Endothelial cell of umbilical vein (primary cell): ENCODE data around the gene RAB10. TPM values are rescaled to one million over a fixed set of nuclear protein-coding genes. Genes with fewer than 3 reads are reported as not detected.

Experiments
- BruUV-seq: library from RNA; stranded (reverse); fragments of 400-500 nt; replicated peaks from 2 replicates; lab custom pipeline; 2021; lab: Mats Ljungman, UMichigan
- CTCF ChIA-PET: fragments of 300-600, 350-600 bp; sonication (Branson Sonifier 250); formaldehyde crosslinking; loops from one replicate; lab custom pipeline; 2021; ENCODE audit warnings: antibody characterized with exemption, inconsistent platforms; lab: Charles Lee
- POLR2A ChIA-PET: fragments of 300-600, 350-600 bp; sonication (Branson Sonifier 250); formaldehyde crosslinking; loops from one replicate; lab custom pipeline; 2021; ENCODE audit warnings: antibody characterized with exemption, inconsistent platforms; lab: Charles Lee
- DNase-seq: peaks from one replicate; pipeline ENCODE4 v3.0.0-alpha.2; 2011; ENCODE audit warnings: low read depth, low spot score
- FAIRE-seq: peaks from 2 replicates; lab custom pipeline; 2011; peaks lifted over from hg19 to GRCh38; lab: Jason Lieb, UNC
- H2AFZ ChIP-seq: 2 replicates; pipeline ENCODE4 v1.6.0; 2012; ENCODE audit warnings: low read depth, low read length, control low read depth, inconsistent platforms
- H3K27ac ChIP-seq: 2 replicates; pipeline ENCODE4 v1.5.1; 2011; ENCODE audit warnings: low read depth, mild to moderate bottlenecking, control low read depth, low read length, moderate library complexity; ENCODE audit not compliant: insufficient read depth
- H3K27me3 ChIP-seq, 2 experiments: 2 replicates each; pipeline versions ENCODE4 v1.6.0 to v1.6.1; 2011; ENCODE audit warnings: low read length in 2 of 2, mixed read lengths in 1 of 2; ENCODE audit not compliant: control insufficient read depth in 2 of 2, insufficient read depth in 2 of 2
- H3K36me3 ChIP-seq, 2 experiments: 2 replicates in 1 of 2; 3 replicates in 1 of 2; pipeline ENCODE4 v1.5.1; 2011; ENCODE audit warnings: low read length in 2 of 2, mild to moderate bottlenecking in 1 of 2, moderate library complexity in 1 of 2; ENCODE audit not compliant: control insufficient read depth in 2 of 2, insufficient read depth in 2 of 2; ENCODE audit errors: extremely low read depth in 1 of 2
- H3K4me1 ChIP-seq: 3 replicates; pipeline ENCODE4 v1.5.1; 2011; ENCODE audit warnings: mild to moderate bottlenecking, low read length; ENCODE audit not compliant: control insufficient read depth, insufficient read depth; ENCODE audit errors: extremely low read depth
- H3K4me2 ChIP-seq: 2 replicates; pipeline ENCODE4 v1.6.1; 2011; ENCODE audit warnings: low read length, control low read depth, mixed read lengths; ENCODE audit not compliant: insufficient read depth
- H3K4me3 ChIP-seq, 3 experiments: fragments of 200-600 bp in 1 of 3; sonication (generic), shearing (Covaris generic) in 1 of 3; replicated peaks in 1 of 3; 2 replicates each; pipeline ENCODE4 v1.5.1; 2011 to 2016; ENCODE audit warnings: control low read depth in 3 of 3, low read length in 3 of 3, mild to moderate bottlenecking in 2 of 3, inconsistent platforms in 1 of 3, low read depth in 1 of 3, moderate library complexity in 1 of 3; ENCODE audit not compliant: insufficient read depth in 1 of 3
- H3K79me2 ChIP-seq: 2 replicates; pipeline ENCODE4 v1.6.0; 2012; ENCODE audit warnings: low read length, inconsistent platforms; ENCODE audit not compliant: control insufficient read depth, insufficient read depth
- H3K9ac ChIP-seq: replicated peaks from 2 replicates; pipeline ENCODE3; 2011; ENCODE audit warnings: low read length, control low read depth; ENCODE audit not compliant: insufficient read depth; ENCODE audit errors: extremely low read depth
- H3K9me1 ChIP-seq: replicated peaks from 3 replicates; pipeline ENCODE4 v1.6.0; 2011; ENCODE audit warnings: mild to moderate bottlenecking, low read length; ENCODE audit not compliant: control insufficient read depth, insufficient read depth; ENCODE audit errors: extremely low read depth
- H3K9me3 ChIP-seq: replicated peaks from 2 replicates; pipeline ENCODE4 v1.5.1; 2012; ENCODE audit warnings: low read length, inconsistent platforms; ENCODE audit not compliant: control insufficient read depth, insufficient read depth
- H4K20me1 ChIP-seq: replicated peaks from 2 replicates; pipeline ENCODE3; 2011; ENCODE audit warnings: mild to moderate bottlenecking, low read length; ENCODE audit not compliant: control insufficient read depth, insufficient read depth; ENCODE audit errors: extremely low read depth
- CTCF ChIP-seq, 2 donors: IDR thresholded peaks; 1 replicate in 1 of 2; 2 replicates in 1 of 2; pipeline ENCODE4 v1.5.1; 2011; ENCODE audit warnings: low read length in 2 of 2, mild to moderate bottlenecking in 2 of 2, moderate library complexity in 2 of 2, control low read depth in 1 of 2, inconsistent platforms in 1 of 2, low read depth in 1 of 2; ENCODE audit not compliant: insufficient read depth in 1 of 2; ENCODE audit errors: extremely low read depth in 1 of 2
- EZH2 ChIP-seq: IDR thresholded peaks from 2 replicates; pipeline ENCODE4 v1.6.1; 2012; ENCODE audit warnings: borderline replicate concordance, low read depth, mild to moderate bottlenecking, moderate library complexity, low read length, inconsistent platforms; ENCODE audit not compliant: severe bottlenecking
- FOS ChIP-seq: IDR thresholded peaks from 2 replicates; pipeline ENCODE4 v1.6.1; 2011; ENCODE audit warnings: mild to moderate bottlenecking, low read length, moderate library complexity, borderline replicate concordance; ENCODE audit not compliant: insufficient read depth
- GATA2 ChIP-seq: IDR thresholded peaks from 2 replicates; pipeline ENCODE4 v1.7.0; 2011; ENCODE audit warnings: low read depth, mild to moderate bottlenecking, moderate library complexity, mixed read lengths, low read length; ENCODE audit not compliant: insufficient read length, insufficient read depth
- JUN ChIP-seq: IDR thresholded peaks from 2 replicates; pipeline ENCODE4 v1.6.1; 2011; ENCODE audit warnings: borderline replicate concordance, low read depth; ENCODE audit not compliant: insufficient read length, insufficient read depth
- MAX ChIP-seq: IDR thresholded peaks from 2 replicates; pipeline ENCODE4 v1.6.1; 2011; ENCODE audit not compliant: insufficient read depth, insufficient read length
- MYC ChIP-seq: IDR thresholded peaks from one replicate; pipeline ENCODE4 v1.6.1; 2011; ENCODE audit warnings: mild to moderate bottlenecking, low read depth, low read length
- POLR2A ChIP-seq: IDR thresholded peaks from 2 replicates; pipeline ENCODE4 v1.6.1; 2012; ENCODE audit warnings: low read depth, mild to moderate bottlenecking, control low read depth, low read length
- POLR2AphosphoS5 ChIP-seq: IDR thresholded peaks from 2 replicates; pipeline ENCODE4 v1.6.1; 2012; ENCODE audit warnings: low read depth, mild to moderate bottlenecking, control low read depth, low read length, moderate library complexity; ENCODE audit not compliant: insufficient read depth
- dilution Hi-C: fragments of 300-500 bp; cut with MboI; formaldehyde crosslinking; loops from one replicate; pipeline ENCODE4 v1.15.0; 2019; ENCODE audit warnings: low sequenced_read_pairs; ENCODE audit not compliant: extremely low pct_ligation_motif_present
- intact Hi-C: fragments of 100-400 bp; cut with micrococcal nuclease; formaldehyde crosslinking; loops from one replicate; pipeline ENCODE4 v1.10.0; 2022
- polyA plus RNA-seq, 4 experiments: library from polyadenylated mRNA; depleted of rRNA in 3 of 4; stranded (reverse) in 3 of 4; unstranded in 1 of 4; fragments of >200 nt; gene quantifications; 2 replicates each; pipeline versions ENCODE4 v1.2.1 to v1.2.3, GENCODE V29; 2011 to 2012; ENCODE audit warnings: missing spikeins in 1 of 4
- total RNA-seq: library from RNA; stranded (reverse); gene quantifications from 2 replicates; pipeline ENCODE4 v1.2.3, GENCODE V29; 2021

Gene RAB10
- total and polyA plus RNA-seq, 2 donors (not counting 3 experiments of a cell fraction or from before 2014, with no cell fraction given): 45.1 to 104 TPM

- H3K9me3 ChIP-seq: no peaks in the 10 kb centered on the region
- H3K27me3 ChIP-seq: no peaks in the 10 kb centered on the region
- DNase-seq (no peak), FAIRE-seq (no peak)
- dilution Hi-C loops: no loop called here
- no peak overlapping the region for H3K9ac ChIP-seq
- ChIA-PET CTCF (interaction anchor here (1.2 kb wide), 1 partner anchor 134 kb away, joined by 4 read pairs; no protein-coding TSS in a partner anchor), POLR2A (no interaction called here)
- peaks cover 5% of the 10 kb centered on the region for H3K4me1 ChIP-seq
- H2AFZ ChIP-seq: no peak overlapping the region
- H3K4me2 ChIP-seq: no peak overlapping the region
- no peaks in the 10 kb centered on the region for H3K9me1 ChIP-seq
- no peak for TF ChIP-seq EZH2
- TF ChIP-seq JUN: no peak
- TF ChIP-seq POLR2AphosphoS5: no peak
- H3K27ac ChIP-seq: no peak overlapping the region
- H3K4me3 ChIP-seq: no peak overlapping the region
- H4K20me1 ChIP-seq: no peaks in the 10 kb centered on the region
- intact Hi-C loops: no loop called here
- peaks cover 0 to 6% of the 10 kb centered on the region in 2 experiments for H3K36me3 ChIP-seq
- H3K79me2 ChIP-seq: peaks cover 42% of the 10 kb centered on the region
- BruUV-seq: no TSS peak
Measured at GRCh38 chr2:26126074-26126473, 92.2 kb downstream of the RAB10 start.

- no peaks in the 10 kb centered on the region for H3K9me1 ChIP-seq
- POLR2A ChIA-PET: no interaction called here
- no peak overlapping the region for H3K27ac ChIP-seq
- no peaks in the 10 kb centered on the region for H3K9me3 ChIP-seq
- DNase-seq (no peak), FAIRE-seq (no peak)
- no TSS peak for BruUV-seq
- intact Hi-C loops (no loop called here), dilution Hi-C loops (no loop called here)
- no peaks in the 10 kb centered on the region for H3K27me3 ChIP-seq
- no peak overlapping the region for H3K9ac ChIP-seq
- no peak overlapping the region for H3K4me3 ChIP-seq
- TF ChIP-seq EZH2 (no peak), JUN (no peak), POLR2AphosphoS5 (no peak), POLR2A (no peak), FOS (no peak), MAX (no peak), MYC (no peak), CTCF (IDR thresholded peaks at IDR 0.05; ENCODE audit: extremely low read depth in 1 of 2, insufficient read depth in 1 of 2, low read depth in 1 of 2, low read length in 2 of 2) (no peak), GATA2 (no peak)
- H2AFZ ChIP-seq: no peak overlapping the region
- peaks cover 0 to 6% of the 10 kb centered on the region in 2 experiments for H3K36me3 ChIP-seq
- peaks cover 5% of the 10 kb centered on the region for H3K4me1 ChIP-seq
- H3K79me2 ChIP-seq: peaks cover 35% of the 10 kb centered on the region
- no peak overlapping the region for H3K4me2 ChIP-seq
- CTCF ChIA-PET: interaction anchor here (0.9 kb wide), 1 partner anchor 40 kb away, joined by 3 read pairs; no protein-coding TSS in a partner anchor
- H4K20me1 ChIP-seq: no peaks in the 10 kb centered on the region
Measured at GRCh38 chr2:26128176-26128575, 94.3 kb downstream of the RAB10 start.
